SH-SY5Y (cell line): ENCODE measurements around the gene CD79A.

Experiments
- GATA2 ChIP-seq: IDR thresholded peaks from 2 replicates; pipeline ENCODE4 v1.6.1; 2011; ENCODE audit warnings: mild to moderate bottlenecking, low read depth, low read length
- GATA3 ChIP-seq: IDR thresholded peaks from 2 replicates; pipeline ENCODE4 v1.6.1; 2011; ENCODE audit warnings: low read depth, mild to moderate bottlenecking, low read length, moderate library complexity

DNA sequence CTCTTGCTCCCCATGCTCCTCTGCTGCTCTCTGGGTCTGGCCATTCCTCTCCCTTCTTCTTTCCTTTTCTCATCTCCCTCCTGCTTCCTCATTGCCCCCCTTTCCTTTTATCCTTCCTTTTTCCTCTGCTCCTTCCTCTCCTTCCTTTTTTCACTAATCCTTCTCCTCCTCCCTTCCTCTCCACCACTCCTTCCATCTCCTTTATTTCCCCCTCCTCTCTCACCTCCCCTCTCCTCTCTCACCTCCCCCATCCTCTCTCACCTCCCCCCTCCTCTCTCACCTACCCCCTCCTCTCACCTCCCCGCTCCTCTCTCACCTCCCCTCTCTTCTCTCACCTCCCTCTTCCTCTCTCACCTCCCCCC lies 19.5 kb downstream of the CD79A start:
- TF ChIP-seq GATA2 (no peak), GATA3 (no peak)
